Measurements from ENCODE around the gene FNDC10. TPM values are rescaled to one million over a fixed set of nuclear protein-coding genes. Genes with fewer than 3 reads are reported as not detected.

The FNDC10 gene
- total RNA-seq, 2 donors from 2014 or later = 1.00 to 1.5 TPM

Other genes with a start within 250 kb of the FNDC10 start
- 1 to 10 TPM; 1.6 to 3.0 TPM for gene MXRA8, start 241.6 kb downstream of the FNDC10 start, total RNA-seq
- gene AURKAIP1, start 224.9 kb downstream of the FNDC10 start, total RNA-seq = 10 to 100 TPM; 92.4 to 97.7 TPM
- 100 to 1,000 TPM; 166 to 180 TPM for gene CCNL2, start 200.8 kb downstream of the FNDC10 start, total RNA-seq
- gene MRPL20, start 192.8 kb downstream of the FNDC10 start, total RNA-seq = 10 to 100 TPM; 74.9 to 77.5 TPM
- under 1 TPM in 1 of 2 donors, not detected in 1; 0.17 TPM for gene ANKRD65, start 178.9 kb downstream of the FNDC10 start, total RNA-seq
- gene VWA1, start 164.4 kb downstream of the FNDC10 start, total RNA-seq = 1 to 10 TPM in 1 of 2 donors, under 1 TPM in 1; 0.94 to 1.4 TPM
- gene ATAD3C, start 150.4 kb downstream of the FNDC10 start, total RNA-seq = 1 to 10 TPM; 2.8 to 3.7 TPM
- 10 to 100 TPM; 20.6 to 25.3 TPM for gene ATAD3B, start 128.4 kb downstream of the FNDC10 start, total RNA-seq
- 10 to 100 TPM; 24.9 to 34.2 TPM for gene ATAD3A, start 88.0 kb downstream of the FNDC10 start, total RNA-seq
- 1 to 10 TPM; 1.0 to 1.3 TPM for gene TMEM240, start 59.5 kb downstream of the FNDC10 start, total RNA-seq
- 100 to 1,000 TPM; 138 to 167 TPM for gene SSU72, start 25.3 kb downstream of the FNDC10 start, total RNA-seq
- 10 to 100 TPM; 68.6 to 78.6 TPM for gene MIB2, start 15.4 kb upstream of the FNDC10 start, total RNA-seq
- gene MMP23B, start 32.0 kb upstream of the FNDC10 start, total RNA-seq = 1 to 10 TPM; 1.5 TPM
- gene CDK11B, start 58.9 kb upstream of the FNDC10 start, total RNA-seq = 10 to 100 TPM; 41.5 to 42.3 TPM
- 10 to 100 TPM; 42.0 to 43.1 TPM for gene SLC35E2B, start 92.7 kb upstream of the FNDC10 start, total RNA-seq
- 10 to 100 TPM; 40.3 to 72.5 TPM for gene CDK11A, start 124.2 kb upstream of the FNDC10 start, total RNA-seq
- 10 to 100 TPM; 54.0 to 54.5 TPM for gene NADK, start 178.3 kb upstream of the FNDC10 start, total RNA-seq

Data from activated T-cell treated with anti-CD3 and anti-CD28 coated beads, Interleukin-2, amount 50 U/mL, for 72 hours (primary cell).